CD1c-positive myeloid dendritic cell (primary cell): Measurements from ENCODE around the gene IL17C.
"Not testable (repeated sequence)": the region's sequence is repeated elsewhere in the genome, so short reads cannot be mapped to it uniquely, and the experiment has no call there.

ENCODE experiments used
- DNase-seq: peaks from one replicate; pipeline ENCODE4 v3.0.0-alpha.2; 2016; ENCODE audit errors: extremely low spot score

The IL17C gene

DNA sequence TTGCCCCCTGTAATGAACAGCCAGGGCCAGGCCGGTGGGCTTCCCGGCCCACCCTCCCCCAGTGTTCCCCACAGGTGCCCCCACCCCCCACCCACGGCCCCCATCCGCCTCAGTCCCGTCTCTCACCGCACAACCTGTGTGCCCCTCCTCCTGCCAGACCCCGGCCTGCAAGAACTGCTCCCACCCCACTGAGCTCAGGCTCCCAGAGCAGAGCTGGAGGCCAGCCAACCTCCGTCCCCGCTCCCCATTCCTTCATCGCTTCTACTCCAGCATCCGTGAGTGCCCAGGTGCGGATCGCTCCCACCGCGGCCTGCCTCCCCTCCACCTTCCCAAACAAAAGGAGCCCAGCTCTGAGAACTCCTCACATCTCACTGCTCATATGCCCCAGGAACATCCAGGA is 20.3 kb downstream of the IL17C start:
- DNase-seq = no peak

DNA sequence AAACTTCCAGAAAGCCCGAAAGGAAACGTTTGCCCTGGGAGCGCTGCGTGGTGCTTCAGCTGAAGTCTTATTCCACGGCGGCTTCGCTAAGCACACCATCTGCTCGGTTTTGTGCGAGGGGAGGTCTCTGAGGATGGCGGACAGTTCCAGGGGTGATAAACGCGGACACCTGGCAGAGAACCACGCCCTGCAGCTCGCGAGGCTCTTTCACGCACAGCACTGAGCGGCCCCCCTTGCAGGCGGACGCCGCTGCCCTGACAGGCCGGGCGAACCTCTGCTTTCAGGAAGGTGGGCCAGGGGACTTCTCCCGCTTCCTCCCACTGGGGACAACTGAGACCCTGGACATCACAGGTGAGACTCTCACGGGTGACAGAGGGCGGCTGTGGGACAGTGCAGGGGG is 20.8 kb downstream of the IL17C start:
- no peak for DNase-seq

- no peak for DNase-seq
These were observed 23.1 kb downstream of the IL17C start for GRCh38 chr16:88661468-88661867.

DNA sequence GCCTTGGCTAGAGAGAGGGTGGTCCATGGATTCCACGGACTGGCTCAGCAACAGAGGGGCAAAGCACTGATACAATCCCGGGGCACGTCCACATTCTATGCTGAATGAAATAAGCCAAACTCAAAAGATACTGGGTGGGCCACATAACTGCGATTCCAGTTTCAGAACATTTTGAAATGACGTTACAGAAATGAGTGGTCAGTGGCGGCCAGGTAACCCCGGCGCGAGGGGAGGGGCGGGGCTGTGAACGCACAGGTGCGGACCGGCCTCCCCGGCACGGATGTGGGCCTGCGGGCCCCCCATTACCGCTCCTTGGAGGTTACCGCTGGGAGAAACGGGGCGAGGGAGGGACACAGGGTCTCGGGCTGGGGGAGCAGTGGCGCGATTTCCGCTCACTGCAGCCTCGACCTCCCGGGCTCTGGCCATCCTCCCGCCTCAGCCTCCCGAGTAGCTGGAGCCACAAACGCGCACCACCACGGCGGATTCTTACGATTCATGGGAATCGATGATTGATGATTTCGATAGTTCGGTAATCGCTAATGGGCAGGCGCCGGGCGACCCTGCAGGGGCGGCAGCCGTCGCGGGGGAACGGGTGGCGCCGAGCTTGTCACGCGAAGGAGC is 24.0 kb downstream of the IL17C start:
- DNase-seq = no peak

- DNase-seq = peak; percentile 99
These were observed 24.7 kb downstream of the IL17C start, which contains the start of gene MVD for GRCh38 chr16:88662843-88663606. MVD (minus strand) TSS chr16:88663091; CDS start chr16:88663080, 11 bp downstream.

GRCh38 chr16:88665148-88665547 is 26.8 kb downstream of the IL17C start:
- no peak for DNase-seq

DNA sequence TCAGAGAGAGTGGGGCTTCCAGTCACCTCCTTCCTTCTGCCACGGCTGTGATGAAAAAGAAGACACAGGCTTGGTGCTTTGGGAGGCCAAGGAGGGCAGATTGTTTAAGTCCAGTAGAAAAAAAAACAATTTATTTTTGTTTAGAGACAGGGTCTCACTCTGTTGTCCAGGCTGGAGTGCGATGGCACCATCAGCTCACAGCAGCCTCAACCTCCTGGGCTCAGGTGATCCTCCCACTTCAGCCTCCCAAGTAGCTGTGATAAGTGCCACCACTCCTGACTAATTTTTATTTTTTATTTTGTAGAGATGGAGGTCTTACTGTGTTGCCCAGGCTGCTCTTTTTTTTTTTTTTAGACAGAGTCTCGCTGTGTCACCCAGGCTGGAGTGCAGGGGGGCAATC is 27.2 kb downstream of the IL17C start:
- no peak for DNase-seq

DNA sequence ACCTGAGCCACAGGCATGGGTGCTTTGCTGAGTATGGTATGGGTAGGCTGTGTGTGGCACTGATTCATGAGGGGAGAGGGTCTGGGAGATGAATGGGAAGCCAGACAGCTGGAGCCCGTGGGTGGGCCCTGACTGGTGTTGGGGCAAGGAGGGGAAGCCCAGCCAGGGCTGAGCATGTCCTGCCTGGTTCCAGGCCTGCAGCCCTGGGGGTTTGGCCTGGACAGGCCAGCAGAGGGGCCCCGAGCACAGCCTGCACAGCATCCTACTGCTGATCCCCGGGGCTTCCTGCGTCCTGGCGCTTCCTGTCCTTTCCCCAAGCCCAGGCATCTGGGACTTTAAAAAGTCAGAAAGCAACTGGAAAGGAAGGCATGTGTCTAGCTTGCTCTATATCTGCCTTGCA is 29.1 kb downstream of the IL17C start:
- no peak for DNase-seq

DNA sequence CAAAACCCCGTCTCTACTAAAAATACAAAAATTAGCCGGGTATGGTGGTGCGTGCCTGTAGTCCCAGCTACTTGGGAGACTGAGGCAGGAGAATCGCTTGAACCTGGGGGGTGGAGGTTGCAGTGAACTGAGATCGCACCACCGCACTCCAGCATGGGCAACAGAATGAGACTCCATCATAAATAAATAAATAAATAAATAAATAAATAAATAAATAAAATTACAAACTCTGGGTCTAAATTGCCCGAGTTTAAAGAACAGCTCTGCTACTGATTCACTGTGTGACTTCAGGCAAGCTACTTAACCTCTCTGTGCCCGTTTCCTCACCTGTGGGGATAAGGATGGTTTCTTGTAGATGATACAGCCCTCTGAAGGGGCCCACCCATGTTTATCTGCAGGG is 31.1 kb downstream of the IL17C start:
- DNase-seq = not testable (repeated sequence)

- no peak for DNase-seq
These were observed 31.6 kb downstream of the IL17C start for GRCh38 chr16:88669980-88670379.

DNA sequence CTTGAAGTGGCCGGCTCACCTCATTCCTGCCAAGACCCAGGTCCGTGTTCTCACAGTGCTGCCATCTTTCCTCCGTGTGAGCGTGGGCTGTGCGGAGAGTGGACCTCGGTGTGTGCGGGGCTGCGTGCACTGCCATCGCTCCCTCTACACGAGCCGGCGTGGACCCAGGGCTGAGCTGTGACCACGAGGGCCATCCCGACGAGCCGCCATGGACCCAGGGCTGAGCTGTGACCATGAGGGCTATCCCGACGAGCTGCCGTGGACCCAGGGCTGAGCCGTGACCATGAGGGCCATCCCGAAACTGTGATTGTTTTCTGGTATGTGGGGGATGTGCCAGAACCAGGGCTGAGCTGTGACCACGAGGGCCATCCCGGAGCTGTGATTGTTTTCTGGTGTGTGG is 33.4 kb downstream of the IL17C start:
- no peak for DNase-seq

DNA sequence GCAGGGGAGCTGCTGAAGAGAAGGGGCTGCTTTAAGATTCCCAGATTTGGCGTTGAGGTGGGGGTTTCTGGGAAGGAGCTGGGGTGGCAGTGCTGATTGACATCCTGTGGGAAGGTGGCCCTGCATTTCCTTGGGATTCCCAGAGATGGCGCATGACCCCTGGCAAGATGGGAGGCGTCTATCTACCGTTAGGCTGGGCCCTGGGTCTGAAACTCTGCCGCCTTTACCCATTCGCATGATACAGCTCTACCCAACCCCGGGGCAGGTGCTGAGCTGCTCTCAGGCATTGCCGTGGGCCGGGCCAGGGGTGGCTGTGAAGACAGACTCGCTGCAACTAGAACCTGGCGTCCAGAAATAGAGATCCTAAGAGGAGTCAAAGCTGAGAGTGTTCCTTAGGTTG is 34.4 kb downstream of the IL17C start:
- no peak for DNase-seq

GRCh38 chr16:88673716-88674379 is 35.5 kb downstream of the IL17C start:
- DNase-seq = no peak

DNA sequence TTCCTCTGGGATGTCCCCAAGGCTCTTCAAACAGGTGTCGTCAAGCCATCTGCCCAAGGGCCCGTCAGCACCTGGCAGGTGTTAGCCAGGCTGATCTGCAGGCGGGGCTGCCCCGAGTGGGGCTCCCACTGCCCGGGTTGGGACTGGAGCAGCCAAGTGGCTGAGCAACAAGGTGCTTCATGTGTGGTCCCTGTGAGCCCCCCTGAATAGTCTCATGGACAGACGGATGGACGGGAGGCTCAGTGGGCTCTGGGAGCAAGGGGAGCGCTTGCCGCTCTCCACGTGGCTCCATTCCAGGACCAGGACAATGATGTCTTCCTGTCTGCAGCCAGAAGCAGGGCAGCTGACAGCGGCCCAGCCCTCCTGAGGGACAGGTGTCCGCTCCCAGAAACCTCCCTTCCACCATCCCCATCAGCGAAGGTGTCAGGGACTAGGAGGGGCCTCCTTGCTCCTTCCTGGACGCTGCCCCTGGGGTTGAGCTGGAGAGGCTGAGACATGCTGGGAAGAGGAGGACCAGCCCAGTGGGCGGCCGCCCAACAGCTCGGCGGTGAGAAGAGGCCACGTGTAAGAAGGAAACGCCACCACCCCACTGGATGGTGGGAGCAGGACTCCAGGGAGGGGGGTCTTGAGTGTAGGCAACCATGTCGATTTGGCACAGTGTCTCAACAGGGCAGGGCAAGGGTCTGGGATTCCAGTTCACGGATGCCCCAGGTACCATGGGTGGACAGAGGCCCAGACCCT is 38.3 kb downstream of the IL17C start:
- DNase-seq = no peak

DNA sequence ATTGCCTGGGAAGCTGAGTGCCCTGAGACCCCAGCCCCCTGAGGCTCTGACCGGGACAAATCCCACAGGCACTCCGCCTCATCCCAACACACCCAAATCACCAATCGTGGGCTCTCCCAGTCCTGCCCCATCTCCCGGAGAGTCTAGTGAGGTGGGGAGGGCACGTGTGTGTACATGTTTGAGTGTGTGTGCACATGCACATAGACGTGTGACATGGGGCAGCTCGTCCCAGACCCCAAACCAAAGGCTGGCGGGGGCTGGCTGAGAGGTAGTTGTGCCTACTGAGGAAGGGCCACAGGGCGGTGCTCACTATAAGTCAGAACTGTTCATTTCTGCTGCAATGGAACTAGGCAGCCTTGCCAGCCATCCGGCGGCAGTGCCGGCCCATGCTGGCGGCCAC is 39.3 kb downstream of the IL17C start:
- no peak for DNase-seq

DNA sequence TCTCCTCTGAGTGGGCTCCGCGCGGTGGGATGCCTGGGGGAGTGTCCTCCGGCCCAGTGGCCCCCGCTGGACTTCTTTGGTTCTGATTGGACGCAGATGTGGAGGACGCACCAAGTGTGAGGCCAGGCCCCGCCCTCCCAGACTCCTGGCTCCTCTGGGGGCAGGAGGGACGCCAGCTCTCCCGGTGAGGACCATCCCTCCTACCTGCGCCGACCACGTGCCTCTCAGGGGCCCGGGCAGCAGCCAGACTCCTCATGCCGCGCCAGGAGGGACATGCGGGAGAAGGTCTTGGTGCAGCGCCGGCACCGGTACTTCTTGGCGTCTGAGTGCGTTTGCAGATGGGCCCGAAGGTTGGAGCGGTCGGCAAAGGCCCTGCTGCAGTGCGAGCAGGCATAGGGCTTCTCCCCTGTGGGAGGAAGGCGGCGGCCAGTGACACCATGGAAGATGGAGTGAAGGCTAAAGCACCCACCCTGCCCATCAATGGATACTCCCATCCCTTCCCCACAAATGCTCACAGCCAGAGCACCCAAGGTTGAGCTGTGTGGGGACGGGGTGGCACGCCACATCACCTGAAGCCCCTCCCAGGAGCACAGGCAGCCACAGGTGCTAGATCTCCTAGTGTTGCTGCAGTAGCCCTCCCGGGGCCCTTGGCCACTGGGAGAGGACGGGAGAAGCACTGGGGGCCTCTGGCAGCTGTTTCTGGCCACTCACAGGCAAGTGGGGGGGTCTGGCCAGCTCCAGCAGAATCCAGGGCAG is 40.0 kb downstream of the IL17C start:
- no peak for DNase-seq

- DNase-seq = no peak
These were observed 42.2 kb downstream of the IL17C start for GRCh38 chr16:88680554-88681083.

DNA sequence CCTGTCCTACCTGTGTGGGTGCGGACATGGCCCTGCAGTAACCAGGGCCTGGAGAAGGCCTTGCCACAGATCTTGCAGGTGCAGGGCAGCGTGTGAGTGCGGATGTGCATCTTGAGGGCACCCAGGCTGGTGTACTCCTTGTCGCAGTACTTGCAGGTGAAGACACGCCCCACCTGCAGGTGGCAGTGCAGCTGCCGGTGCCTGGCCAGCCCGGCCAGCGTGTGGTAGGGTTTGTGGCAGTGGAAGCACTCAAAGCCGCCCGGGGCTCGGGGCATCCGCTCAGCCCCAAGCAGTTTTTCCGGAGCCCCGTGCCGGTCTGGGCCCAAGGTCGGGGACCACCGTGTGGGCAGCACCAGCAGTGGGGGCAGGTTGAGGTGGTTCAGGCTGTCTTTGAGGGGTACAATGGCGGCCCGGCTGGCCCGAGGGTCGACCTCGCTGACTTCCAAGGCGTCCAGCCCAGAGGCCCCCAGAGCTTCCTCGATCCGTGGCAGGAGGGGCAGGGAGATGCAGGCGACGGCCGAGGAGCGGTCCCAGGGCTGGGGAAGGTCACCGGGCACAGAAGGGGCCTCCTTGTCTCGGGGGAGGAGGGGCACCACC is 42.8 kb downstream of the IL17C start:
- no peak for DNase-seq

DNA sequence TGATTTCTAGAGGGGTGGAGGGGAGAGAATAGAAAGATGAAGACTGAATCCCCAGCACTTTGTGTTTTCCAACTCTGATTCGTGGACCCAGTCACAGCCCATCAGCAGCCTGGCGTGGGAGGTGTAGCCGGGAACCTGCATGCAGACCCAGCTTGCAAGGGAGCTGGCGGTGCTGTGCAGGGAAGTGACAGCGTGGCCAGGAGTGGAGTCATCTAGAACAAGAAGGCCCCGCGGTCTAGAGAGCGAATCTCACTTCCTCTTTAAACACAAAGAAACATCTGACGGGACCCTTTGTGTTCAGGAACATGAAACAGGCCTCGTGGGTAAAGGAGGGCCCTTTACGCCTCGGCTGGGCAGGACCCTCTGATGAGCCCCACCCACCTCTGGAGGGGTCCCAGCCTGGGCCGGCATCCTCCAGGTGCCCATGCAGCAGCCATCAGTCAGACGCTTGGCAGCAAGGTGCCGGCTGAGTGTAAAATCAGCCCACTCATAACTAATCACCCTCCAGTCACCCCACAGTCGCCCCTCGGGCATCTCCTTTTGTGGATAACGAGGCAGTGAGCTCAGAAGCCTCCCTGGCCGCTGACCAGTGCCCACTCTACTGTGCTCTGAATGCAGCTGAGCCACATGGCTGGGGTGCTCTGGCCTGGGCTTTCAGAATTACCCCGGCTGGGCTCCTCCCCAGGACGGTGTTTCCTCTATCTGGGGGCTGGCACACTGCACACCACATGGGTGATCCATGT is 43.5 kb downstream of the IL17C start:
- peak; percentile 95 for DNase-seq

DNA sequence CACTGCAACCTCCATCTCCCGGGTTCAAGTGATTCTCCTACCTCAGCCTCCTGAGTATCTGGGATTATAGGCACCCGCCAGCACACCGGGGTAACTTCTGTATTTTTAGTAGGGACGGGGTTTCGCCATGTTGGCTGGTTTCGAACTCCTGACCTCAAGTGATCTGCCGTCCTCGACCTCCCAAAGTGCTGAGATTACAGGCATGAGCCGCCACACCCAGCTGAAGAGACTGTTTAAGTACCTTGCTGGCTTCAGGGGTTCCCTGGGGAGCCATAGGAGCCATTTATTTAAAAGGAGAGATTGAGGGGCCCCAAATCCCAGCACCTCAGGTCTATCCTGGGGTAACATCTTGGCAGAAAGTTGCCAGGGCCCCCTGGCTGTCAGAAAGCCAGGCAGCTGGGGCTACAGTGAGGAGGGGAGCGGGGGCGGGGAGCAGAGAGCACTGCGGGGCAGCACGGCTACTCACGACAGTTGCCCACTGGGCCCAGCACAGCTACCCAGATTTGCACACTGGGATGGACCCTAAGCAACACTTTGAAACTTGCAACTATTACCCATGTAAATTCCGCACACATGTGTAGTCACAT is 46.3 kb downstream of the IL17C start:
- DNase-seq = peak; percentile 44
